NCI-H510A treated with DMSO at 0.1 percent for 48 hours (cell line): ENCODE measurements around the gene GPR35.

ENCODE experiments used
- DNase-seq: peaks from one replicate; lab custom pipeline; 2025; lab: John Stamatoyannopoulos, UW

GPR35 gene

DNA sequence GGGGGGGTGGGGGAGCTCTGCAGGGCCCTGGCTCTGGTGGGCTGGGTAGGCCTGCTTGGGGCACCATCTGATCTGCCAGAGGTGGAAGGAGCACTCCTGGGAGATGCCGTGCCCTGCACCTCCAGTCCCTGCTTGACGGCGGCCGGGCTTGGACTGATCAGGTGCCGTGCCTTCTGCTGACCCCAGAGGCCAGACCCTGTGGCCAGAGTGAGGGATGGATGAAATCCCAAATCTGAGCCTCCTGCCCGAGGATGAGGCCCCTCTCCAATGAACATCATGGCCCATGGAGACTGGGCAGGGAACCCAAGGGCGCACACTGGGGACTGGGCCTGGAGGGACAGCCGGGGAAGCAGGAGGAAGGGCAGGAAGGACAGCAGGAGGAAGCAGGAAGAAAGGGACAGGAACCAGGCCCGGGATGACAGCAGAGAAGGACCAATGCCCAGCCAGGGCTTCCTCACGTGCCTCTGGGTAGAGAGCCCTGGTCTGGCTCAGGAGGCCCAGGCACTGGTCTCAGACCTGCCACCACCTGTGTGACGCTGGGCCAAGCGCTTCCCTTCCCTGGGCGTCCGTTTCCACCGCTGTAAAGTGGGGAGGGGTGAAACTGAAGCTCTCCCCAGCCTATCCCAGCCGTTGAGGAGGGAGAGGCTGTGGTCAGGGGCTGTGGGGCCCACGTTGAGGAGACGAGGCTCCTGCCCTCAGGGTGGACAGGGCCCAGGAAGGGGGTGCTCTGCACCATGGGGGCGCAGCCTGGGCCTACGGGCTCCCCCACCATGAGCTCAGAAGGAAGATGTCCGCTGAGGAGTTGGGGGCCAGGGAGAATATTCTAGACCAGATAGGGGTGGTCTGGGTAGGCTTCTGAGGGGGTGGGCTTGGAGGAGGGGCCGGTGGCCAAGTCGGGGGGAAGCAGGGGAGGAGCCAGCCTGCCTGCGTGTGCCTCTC, 1.0 kb upstream of the GPR35 start:
- no peak for DNase-seq

DNA sequence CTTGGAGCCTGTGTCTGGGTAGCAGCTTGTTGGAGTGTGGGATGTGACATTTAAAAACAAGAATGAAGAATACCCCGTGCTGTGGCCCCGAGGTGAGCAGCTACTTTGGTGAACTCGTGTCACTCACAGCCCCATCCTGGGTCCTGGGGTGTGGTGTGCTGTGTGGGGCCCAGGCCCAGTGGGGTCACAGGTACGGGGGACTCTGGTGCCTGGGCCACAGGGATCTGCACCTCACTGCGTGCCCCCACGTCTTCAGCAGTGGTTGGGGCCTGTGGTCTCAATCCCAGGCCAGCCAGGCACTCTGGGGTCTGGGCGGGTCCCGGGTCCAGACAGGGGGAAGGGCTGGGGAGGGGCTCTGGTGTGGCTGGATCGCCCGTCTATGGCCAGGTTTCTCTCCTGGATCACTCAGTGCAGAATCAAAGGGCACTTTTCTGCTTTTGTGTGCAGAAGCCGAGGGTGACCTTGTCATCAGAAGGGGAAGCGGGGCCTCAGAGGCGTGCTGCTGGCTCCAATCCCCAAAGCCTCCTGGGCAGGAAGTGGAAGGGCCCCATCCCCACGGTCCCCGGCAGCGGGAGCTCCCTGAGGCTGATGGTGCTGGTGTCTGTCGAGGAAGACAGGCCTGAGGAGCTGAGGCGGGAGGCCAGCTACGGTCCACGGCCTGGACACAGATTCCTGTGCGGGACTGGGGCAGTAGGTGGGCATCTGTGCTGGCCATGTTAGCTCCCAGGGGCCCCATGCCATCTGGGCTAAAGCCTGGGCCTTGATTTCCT, 1.4 kb downstream of the GPR35 start:
- DNase-seq: no peak

DNA sequence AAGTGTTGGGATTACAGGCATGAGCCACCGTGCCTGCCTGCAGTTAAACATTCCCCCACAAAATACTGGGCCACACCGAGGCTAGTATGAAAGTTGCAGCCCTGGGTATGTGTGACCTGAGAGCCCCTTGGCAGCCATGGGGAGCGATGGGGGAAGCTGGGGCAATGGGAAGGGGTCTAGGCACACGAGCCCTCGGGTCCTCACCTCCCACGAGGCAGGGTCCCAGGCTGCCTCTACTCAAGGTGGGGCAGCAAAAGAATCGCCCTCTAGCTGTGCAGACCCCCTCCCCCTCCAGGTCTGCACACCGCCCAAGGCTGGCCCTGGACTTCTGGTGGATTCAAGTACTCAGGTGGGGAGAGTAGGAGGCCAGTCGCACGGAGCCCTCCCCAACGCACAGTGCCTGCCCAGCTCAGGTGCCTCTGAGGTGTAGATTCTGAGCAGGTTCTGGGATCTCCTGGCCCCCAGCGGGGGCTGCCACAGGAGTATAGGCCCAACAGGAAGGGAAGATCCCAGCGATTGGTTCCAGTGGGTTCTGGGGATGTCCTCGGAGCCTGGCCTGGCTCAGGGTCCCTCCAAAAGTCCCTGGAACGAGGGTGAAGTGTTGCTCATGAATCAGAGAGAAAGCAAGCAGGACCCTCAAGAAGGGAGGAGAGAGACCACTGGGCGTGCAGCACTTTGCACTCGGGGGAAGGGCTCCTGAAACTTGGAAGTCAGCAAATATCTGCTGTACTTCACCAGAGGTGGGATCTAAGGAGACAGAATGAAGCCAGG, 2.6 kb downstream of the GPR35 start:
- no peak for DNase-seq

DNA sequence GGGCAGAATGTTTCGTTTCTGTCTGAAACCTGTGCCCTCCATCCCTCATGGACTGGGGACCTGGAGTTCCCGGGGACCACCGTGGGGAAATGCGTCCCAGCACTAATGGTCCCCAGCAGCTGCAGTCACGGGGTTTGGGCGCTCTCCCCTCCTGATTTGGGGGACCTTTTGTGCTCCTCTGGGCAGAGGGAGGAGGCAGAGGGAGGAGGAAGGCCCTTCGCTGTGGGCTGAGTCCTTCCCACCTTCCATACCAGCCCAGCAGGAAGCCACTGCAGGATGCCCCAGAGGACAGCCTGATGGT, 3.2 kb downstream of the GPR35 start:
- DNase-seq: no peak

DNA sequence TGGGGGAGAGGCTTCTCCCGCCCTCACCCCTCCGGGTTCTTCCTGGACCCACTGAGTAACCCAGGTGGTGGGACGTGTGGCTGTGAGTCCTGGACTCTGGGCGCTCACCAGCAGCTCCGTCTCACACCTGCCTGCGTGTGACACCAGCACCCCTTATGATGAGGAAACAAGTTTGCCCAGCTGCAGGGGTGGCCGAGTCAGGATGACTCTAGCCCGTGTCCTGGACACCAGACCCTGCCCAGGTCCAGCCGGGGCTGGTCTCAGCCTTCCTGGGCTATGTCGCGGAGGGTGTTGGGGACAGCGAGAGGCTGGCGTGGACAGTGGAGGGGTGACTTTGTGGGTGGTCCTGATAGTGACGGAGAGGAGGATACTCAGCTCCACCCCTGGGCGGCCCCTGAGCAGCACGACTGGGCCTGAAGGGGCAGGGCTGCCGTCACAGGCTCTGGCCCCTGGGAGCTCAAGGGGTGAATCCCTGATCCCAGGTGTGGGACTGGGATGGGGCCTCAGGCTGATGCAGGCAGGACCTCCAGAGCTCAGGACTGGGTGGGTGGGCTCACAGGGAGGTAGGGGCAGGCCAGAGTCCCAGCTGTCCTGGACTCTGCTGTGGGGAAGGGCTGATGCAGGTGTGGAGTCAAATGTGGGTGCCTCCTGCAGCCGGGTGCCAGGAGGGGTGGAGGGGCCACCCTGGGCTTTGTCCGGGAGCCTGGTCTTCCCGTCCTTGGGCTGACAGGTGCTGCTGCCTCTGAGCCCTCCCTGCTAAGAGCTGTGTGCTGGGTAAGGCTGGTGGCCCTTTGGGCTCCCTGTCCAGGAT, 3.7 kb downstream of the GPR35 start:
- no peak for DNase-seq

DNA sequence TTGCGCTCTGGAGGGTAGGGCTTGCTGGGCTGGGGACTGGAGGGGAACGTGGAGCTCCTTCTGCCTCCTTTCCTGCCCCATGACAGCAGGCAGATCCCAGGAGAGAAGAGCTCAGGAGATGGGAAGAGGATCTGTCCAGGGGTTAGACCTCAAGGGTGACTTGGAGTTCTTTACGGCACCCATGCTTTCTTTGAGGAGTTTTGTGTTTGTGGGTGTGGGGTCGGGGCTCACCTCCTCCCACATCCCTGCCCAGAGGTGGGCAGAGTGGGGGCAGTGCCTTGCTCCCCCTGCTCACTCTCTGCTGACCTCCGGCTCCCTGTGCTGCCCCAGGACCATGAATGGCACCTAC, 4.3 kb downstream of the GPR35 start:
- no peak for DNase-seq

DNA sequence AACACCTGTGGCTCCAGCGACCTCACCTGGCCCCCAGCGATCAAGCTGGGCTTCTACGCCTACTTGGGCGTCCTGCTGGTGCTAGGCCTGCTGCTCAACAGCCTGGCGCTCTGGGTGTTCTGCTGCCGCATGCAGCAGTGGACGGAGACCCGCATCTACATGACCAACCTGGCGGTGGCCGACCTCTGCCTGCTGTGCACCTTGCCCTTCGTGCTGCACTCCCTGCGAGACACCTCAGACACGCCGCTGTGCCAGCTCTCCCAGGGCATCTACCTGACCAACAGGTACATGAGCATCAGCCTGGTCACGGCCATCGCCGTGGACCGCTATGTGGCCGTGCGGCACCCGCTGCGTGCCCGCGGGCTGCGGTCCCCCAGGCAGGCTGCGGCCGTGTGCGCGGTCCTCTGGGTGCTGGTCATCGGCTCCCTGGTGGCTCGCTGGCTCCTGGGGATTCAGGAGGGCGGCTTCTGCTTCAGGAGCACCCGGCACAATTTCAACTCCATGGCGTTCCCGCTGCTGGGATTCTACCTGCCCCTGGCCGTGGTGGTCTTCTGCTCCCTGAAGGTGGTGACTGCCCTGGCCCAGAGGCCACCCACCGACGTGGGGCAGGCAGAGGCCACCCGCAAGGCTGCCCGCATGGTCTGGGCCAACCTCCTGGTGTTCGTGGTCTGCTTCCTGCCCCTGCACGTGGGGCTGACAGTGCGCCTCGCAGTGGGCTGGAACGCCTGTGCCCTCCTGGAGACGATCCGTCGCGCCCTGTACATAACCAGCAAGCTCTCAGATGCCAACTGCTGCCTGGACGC, 4.9 kb downstream of the GPR35 start:
- no peak for DNase-seq

DNA sequence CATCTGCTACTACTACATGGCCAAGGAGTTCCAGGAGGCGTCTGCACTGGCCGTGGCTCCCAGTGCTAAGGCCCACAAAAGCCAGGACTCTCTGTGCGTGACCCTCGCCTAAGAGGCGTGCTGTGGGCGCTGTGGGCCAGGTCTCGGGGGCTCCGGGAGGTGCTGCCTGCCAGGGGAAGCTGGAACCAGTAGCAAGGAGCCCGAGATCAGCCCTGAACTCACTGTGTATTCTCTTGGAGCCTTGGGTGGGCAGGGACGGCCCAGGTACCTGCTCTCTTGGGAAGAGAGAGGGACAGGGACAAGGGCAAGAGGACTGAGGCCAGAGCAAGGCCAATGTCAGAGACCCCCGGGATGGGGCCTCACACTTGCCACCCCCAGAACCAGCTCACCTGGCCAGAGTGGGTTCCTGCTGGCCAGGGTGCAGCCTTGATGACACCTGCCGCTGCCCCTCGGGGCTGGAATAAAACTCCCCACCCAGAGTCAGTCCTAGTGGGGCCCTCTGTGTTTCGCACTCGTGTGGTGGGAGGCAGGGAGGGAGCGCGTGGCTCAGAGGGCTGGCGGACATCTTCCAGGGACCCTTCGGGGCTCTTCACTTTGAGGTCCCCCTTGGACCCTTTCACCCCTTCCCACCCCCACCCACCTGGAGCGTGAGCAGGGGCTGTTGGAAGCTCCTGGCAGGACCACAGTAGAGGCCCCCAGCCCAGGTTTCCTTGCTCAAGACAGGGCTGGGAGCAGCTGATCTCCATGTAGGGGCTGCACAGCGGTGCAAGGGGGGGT, 5.7 kb downstream of the GPR35 start:
- no peak for DNase-seq

DNA sequence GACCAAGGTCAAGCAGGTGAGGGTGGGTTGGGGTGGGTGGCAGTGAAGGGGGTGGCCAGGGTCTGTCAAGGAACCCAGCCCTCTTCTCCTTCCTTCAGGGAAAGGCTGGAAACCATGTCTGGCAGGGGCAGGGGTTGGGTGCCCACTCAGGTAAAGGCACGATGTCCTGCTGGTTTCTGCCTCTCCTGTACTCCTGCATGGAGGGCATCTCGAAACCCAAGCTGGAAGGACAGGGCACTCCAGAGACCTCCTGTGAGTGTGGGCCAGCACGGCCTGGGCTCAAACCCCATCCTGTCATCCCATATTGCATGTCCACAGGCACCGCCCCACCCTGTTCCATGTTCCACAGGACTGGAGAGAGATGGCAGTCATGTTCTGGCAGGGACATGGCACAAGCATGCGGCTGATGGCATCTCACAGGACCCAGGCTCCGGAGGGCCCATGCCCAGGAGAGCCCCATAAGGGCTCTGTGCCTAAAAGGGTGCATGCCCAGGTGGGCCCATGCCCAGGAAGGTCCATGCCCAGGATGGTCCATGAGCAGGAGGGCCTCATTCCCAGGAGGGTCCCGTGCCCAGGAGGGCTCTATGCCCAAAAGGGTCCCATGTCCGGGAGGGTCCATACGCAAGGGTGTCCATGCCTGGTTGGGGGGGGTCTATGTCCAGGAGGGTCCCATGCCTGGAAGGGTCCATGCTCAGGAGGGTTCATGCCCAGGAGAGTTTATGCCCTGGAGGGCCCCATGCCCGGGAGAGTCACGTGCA, 6.4 kb downstream of the GPR35 start:
- DNase-seq: no peak

DNA sequence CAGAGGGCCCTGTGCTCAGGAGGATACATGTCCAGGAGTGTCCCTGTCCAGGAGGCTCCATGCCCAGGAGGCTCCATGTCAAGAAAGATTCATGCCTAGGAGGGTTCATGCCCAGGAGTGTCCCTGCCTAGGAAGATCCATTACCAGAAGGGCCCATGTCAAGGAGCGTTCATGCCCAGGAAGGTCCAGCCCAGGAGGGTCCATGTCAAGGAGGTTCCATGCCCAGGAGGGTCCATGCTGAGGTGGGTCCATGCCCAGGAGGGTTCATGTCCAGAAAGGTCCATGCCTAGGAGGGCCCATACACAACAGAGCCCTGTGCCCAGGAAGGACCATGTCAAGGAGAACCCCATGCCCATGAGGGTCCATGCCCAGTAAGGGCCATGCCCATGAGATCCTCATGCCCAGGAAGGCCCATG, 7.0 kb downstream of the GPR35 start:
- DNase-seq: no peak

DNA sequence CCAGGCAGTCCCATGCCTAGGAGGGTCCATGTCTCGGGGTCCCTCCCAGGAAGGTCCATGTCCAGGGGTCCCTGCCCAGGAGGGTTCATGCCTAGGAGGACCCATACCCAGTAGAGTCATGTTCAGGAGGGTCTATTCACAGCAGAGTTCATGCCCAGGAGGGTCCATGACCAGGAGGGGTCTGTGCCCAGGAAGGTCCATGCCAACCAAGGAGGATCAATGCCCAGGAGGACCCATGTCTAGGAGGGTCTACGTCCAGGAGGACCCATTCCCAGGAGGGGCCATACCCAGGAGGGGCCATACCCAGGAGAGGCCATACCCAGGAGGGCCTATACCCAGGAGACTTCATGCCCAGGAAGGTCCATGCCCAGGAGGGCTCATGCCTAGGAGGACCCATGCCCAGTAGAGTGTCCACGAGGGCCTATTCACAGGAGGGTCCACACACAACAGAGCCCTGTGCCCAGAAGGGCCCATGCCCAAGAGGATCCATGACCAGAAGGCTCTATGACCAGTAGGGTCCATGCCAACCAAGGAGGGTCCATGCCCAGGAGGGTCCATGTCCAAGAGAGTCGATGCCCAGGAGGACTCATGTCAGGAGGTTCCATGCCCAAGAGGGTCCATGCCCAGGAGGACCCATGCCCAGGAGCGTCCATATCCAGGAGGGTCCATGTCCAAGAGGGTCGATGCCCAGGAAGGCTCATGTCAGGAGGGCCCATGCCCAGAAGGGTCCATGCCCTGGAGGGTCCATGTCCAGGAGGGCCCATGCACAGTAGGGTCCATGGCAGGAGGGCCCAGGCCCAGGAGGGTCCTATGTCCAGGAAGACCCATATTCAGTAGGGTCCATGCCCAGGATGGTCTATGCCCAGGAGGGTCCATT, 10.1 kb downstream of the GPR35 start:
- DNase-seq: no peak

DNA sequence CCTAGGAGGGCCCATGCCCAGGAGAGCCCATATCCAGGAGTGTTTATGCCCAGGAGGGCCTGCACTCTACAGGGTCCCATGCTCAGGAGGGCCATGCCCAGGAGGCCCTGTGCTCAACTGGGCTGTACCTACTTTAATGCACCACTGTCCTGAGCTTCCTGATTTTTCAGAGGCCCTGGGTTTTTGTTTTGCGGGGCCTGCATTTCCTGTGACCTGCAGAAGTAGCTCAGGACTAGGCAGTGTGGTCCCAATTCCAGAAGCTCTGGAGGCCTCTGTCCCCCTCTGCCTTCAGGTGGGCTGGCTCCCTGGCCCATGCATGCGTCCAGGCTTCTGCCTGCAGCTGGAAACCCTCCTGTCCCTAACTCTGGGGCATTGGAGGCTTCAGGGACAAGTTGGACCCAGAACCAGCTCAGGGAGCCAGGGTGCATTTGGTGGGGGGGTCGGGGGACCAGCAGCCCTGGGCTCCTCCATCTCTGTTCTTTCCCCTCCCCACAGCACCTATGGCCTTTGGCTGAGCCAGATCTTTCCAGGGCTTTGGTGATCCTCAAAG, 10.8 kb downstream of the GPR35 start:
- no peak for DNase-seq

DNA sequence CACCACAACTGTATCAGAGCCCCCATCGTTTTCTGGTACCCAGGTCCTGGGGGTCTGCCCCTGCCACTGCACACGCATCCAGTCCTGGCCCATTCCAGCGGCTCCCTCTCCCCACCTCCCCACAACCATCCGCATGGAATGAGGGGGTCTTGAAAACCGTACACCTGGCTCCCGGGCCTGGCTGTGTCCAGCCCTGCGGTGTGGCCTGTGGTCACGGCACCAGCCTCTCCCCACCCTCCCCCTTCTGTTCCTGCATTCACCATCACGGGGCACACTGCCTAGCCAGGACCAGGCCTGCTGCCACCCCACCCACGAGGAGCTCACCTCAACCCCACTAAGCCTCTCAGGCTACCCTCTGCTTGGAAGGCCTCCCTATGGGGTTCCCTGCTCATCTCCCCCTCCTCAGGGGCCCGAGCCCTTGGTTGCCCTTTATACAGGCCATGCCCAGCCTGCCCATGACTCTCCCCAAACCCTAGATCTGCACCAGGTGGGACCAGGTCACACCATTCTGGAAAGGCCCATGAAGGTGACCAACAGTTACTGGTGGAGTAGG, 11.4 kb downstream of the GPR35 start:
- DNase-seq: no peak

DNA sequence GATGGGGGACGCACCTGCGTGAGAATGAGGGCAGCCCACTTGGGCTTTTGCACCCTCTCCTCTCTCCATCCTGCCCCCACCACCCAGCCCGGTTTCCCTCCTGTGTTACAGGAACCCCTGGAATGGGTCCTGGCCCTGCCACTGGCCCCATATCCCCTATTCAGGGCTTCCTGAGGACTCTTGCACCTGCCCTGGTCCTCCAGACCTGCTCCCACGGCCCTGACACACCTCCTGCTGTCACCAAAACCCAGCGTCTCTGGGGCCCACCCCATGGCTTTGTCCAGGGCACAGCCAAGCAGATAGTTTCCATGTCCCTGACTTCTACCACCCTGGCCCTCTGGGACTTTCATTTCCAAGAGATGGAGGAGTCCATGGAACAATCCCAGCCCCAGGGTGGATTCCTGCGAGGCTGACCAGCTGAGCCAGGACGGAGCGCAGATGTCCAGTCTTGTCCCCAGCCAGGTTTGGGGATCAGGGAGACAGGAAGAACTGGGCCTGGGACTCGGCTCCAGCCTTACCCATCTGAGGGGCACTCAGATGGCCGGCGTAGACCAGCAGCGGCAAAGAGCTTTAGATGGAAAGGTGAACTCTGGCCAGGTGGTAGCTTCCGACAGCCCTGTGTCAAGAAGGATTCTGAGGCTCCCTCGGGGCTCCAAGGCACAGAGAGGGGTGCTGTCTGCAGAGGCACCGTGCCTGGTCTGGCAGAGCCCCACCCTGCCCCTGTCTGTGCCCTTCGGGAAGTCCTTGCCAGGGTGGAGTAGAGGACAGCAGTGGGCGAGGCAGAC, 12.0 kb downstream of the GPR35 start:
- no peak for DNase-seq

DNA sequence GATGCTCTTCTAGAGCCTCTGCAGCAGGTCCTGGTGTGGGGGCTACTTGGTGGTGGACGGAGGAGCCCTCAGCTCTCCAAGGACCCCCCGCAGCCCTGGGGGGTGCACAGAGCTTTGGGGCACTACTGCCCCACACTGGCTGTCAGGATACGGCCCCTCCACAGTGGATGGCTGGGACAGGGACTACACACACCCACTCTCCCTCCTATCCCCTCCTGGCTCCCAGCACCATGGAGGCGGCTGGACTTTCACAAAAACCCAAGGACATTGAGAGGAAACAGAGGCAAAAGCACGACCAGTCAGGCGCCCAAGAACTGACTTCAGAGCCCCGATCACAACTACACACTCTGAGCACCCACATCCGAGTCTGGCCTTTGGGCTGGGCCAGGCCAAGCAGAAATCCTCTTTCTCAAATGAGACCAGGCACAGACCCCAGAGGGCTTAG, 12.6 kb downstream of the GPR35 start:
- DNase-seq: no peak

DNA sequence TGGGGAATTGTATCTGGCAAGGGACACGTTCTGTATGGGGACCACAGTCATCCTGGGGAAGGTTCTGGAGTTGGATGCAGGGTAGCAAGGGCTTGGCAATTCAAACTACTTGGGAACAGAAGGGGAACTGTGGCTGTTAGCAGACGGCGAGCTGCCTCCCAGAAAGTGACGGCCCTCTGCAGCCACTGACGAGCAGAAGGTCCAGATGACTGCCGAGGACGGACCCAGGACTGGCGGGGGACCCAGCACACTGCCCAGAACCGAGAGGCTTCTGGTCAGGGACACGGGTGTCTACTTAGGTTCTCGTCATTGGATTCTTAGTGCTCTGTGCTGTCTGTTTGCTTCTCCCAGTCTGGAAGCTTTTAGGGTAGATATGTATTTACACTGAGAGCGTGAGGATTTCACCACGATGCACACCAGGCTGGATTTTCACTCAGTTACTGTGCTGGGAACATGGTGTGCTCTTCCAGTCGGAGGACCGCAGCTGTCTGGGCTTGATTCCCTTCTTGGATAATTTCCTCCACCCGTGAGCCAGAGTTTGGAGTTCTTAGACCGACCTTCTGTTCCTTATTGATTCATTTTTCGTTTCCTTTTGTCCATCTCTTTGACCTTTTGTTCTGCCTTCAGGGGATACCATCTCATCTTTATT, 13.4 kb downstream of the GPR35 start:
- no peak for DNase-seq

DNA sequence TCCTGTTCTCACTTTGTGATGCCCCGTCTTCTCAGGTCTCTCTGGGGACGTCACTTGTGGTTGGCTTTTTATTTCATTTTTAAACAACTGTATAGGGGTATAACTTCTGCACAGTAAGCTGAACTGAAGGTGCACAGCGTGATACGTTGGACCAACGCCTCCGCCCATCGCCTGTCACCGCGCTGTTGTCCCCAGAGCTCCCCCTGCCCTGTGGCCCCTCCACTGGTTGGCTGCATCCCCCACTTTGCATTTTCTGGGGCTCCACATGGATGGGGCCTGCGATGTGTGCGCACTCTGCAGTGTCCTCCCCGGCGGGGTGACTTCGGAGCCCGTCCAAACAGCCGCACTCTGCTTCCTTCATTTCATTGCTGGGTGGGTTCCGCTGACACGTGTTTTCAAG, 14.3 kb downstream of the GPR35 start:
- no peak for DNase-seq
